GM15510 (cell line): ENCODE data around the gene AAGAB.

ENCODE experiments used
- POLR2A ChIP-seq: IDR thresholded peaks from 3 replicates; pipeline ENCODE4 v1.6.1; 2011; ENCODE audit warnings: borderline replicate concordance; ENCODE audit not compliant: insufficient read length; ENCODE audit errors: extremely low read depth

AAGAB gene

GRCh38 chr15:67254238-67255175 lies at the start of gene AAGAB, which contains the start of gene IQCH:
TSS of gene AAGAB (minus strand) at chr15:67254661. CDS start at chr15:67254631, 30 bp downstream.
TSS of gene IQCH (plus strand) at chr15:67254786. CDS start at chr15:67254897, 111 bp downstream.
- peak; percentile 87 for TF ChIP-seq POLR2A

GRCh38 chr15:67303490-67304363 lies 49.3 kb upstream of the AAGAB start:
- TF ChIP-seq POLR2A, result no peak

- no peak for TF ChIP-seq POLR2A
Measured at GRCh38 chr15:67300266-67301025, 46.0 kb upstream of the AAGAB start.

- TF ChIP-seq POLR2A, result no peak
Measured at GRCh38 chr15:67296684-67297083, 42.2 kb upstream of the AAGAB start.

GRCh38 chr15:67296188-67296587 lies 41.7 kb upstream of the AAGAB start:
- no peak for TF ChIP-seq POLR2A

GRCh38 chr15:67290319-67290718 lies 35.9 kb upstream of the AAGAB start:
- TF ChIP-seq POLR2A, result no peak

- TF ChIP-seq POLR2A, result no peak
Measured at GRCh38 chr15:67281714-67282113, 27.3 kb upstream of the AAGAB start.

- no peak for TF ChIP-seq POLR2A
Measured at GRCh38 chr15:67280217-67280616, 25.8 kb upstream of the AAGAB start.

- TF ChIP-seq POLR2A, result no peak
Measured at GRCh38 chr15:67276666-67277065, 22.2 kb upstream of the AAGAB start.

- TF ChIP-seq POLR2A, result no peak
Measured at GRCh38 chr15:67274236-67274635, 19.8 kb upstream of the AAGAB start.

- TF ChIP-seq POLR2A, result no peak
Measured at GRCh38 chr15:67267951-67268941, 13.8 kb upstream of the AAGAB start.

GRCh38 chr15:67267440-67267839 lies 13.0 kb upstream of the AAGAB start:
- no peak for TF ChIP-seq POLR2A

- no peak for TF ChIP-seq POLR2A
Measured at GRCh38 chr15:67266870-67267269, 12.4 kb upstream of the AAGAB start.
